Measurements from ENCODE around the gene ANKDD1B. TPM values are rescaled to one million over a fixed set of nuclear protein-coding genes. Genes with fewer than 3 reads are reported as not detected.
A peak's percentile ranks its signal among the peaks of the same experiment; 100 is the strongest.

Gene ANKDD1B
- total RNA-seq, 4 donors from 2014 or later: 3.2 to 5.0 TPM; not detected in 2

DNA sequence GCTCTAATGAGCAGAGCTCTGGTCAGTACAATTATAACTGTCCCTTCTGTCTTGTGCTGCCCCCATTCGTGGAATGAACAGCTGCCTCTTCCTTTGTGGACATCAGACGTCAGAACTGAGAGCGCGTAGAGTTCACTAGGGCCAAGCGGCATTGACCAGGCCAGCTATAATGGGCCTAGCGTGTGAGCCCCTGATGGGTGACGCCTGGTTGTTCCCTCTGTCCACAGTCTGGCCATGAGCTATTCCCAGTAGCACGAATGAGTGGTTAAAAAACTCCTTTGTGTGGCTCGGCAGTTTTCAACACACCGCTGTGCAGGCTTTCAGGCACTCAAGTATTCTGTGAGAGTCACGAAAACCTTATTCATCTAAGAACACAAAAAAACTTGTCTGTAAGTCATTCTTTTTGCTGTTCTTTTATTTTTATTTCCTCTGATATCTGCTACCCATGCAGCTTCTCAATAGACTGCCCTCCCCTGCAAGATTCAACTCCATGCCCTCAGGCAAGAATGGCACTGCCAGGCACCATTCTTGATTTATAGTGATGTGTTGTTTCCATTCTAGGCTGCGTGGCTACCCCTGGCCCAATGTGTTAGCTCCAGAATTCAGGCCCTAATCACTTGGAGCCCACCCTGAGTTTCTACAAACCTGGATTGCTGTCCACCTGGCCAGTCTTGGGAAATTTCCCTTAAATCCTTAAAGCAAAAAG is 52.5 kb downstream of the ANKDD1B start:
- no peaks in the 10 kb centered on the region for H3K27me3 ChIP-seq
- H3K36me3 ChIP-seq: no peaks in the 10 kb centered on the region
- no peak overlapping the region for H3K4me3 ChIP-seq
- no peak for DNase-seq
- no peak for TF ChIP-seq POLR2A (IDR thresholded peaks at IDR 0.05)
- H3K27ac ChIP-seq: no peak overlapping the region
- H3K9me3 ChIP-seq: no peaks in the 10 kb centered on the region
- peaks cover 0 to 6% (median 0%) of the 10 kb centered on the region in 4 donors for H3K4me1 ChIP-seq

DNA sequence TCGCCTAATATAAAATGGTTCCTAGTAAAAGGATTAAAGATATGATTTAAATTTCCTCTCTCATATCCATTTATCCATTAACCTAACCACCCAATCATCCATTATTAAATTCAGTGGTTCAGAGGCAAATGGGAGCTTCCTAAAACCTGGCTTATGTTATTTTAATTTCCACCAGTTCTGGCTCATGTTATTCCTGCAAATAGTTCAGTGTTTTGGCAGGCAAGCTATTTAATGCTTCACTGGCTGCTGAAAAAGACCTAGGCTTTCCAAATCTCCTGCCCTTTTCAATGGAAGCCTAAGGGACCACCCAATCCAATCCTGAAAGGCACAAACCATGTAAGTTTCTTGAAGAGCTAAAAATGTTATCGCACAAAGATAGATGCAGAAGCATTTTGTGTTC is 53.7 kb downstream of the ANKDD1B start:
- DNase-seq: no peak
- H3K27me3 ChIP-seq: no peaks in the 10 kb centered on the region
- no peaks in the 10 kb centered on the region for H3K9me3 ChIP-seq
- H3K4me3 ChIP-seq: no peak overlapping the region
- H3K4me1 ChIP-seq: peaks cover 0 to 14% (median 0%) of the 10 kb centered on the region in 4 donors
- H3K36me3 ChIP-seq: no peaks in the 10 kb centered on the region
- H3K27ac ChIP-seq: no peak overlapping the region
- TF ChIP-seq, protein P1, sequence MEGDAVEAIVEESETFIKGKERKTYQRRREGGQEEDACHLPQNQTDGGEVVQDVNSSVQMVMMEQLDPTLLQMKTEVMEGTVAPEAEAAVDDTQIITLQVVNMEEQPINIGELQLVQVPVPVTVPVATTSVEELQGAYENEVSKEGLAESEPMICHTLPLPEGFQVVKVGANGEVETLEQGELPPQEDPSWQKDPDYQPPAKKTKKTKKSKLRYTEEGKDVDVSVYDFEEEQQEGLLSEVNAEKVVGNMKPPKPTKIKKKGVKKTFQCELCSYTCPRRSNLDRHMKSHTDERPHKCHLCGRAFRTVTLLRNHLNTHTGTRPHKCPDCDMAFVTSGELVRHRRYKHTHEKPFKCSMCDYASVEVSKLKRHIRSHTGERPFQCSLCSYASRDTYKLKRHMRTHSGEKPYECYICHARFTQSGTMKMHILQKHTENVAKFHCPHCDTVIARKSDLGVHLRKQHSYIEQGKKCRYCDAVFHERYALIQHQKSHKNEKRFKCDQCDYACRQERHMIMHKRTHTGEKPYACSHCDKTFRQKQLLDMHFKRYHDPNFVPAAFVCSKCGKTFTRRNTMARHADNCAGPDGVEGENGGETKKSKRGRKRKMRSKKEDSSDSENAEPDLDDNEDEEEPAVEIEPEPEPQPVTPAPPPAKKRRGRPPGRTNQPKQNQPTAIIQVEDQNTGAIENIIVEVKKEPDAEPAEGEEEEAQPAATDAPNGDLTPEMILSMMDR (IDR thresholded peaks at IDR 0.05): no peak
- TF ChIP-seq POLR2A (IDR thresholded peaks at IDR 0.05): no peak

DNA sequence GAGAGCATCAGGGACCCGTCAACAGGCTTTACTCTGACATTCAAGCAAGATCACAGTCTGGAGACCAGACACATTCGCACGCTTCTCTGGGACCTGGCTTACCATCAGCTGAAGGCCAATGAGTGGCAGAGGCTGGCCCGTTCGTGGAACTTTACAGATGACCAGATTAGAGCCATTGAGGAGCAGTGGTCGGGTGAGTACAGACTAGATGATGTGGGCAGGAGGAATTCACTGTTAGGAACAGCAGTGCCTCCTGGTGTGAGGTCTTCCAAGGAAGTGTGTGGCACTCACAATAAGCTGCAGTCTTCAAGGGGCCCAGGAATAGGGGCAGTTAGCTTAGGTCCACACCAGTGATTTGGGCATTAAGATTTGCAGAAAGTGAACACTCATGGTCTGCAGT is 55.5 kb downstream of the ANKDD1B start:
- Histone ChIP-seq H3K36me3 (no peaks in the 10 kb centered on the region), H3K9me3 (no peaks in the 10 kb centered on the region), H3K27ac (no peak overlapping the region), H3K4me3 (no peak overlapping the region), H3K27me3 (no peaks in the 10 kb centered on the region), H3K4me1 (peaks cover 0 to 14% (median 0%) of the 10 kb centered on the region in 4 donors)
- TF ChIP-seq POLR2A (IDR thresholded peaks at IDR 0.05): no peak
- TF ChIP-seq, protein P1 (IDR thresholded peaks at IDR 0.05): no peak
- DNase-seq: no peak

DNA sequence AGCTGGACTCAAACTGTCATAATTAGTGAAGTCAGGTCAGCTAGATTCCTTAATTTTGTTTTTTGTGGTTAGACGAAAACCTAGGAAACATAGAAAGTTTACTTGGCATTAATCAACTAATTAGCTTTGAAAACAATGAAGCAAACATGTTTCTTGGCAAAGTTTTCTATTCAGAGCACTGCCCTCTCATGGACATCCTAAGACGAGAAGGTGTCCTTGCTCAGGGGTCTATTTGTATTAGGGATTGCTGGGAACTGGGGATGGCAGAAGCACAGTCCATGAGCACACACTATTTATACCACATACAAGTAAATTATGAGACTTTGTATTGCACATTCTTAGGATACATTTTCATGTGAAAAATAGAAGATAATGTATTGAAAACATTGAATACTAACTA is 56.3 kb downstream of the ANKDD1B start:
- no peak for TF ChIP-seq POLR2A (IDR thresholded peaks at IDR 0.05)
- DNase-seq: no peak
- Histone ChIP-seq H3K27ac (no peak overlapping the region), H3K4me1 (peaks cover 0 to 14% (median 0%) of the 10 kb centered on the region in 4 donors), H3K27me3 (no peaks in the 10 kb centered on the region), H3K4me3 (no peak overlapping the region), H3K9me3 (no peaks in the 10 kb centered on the region), H3K36me3 (no peaks in the 10 kb centered on the region)

DNA sequence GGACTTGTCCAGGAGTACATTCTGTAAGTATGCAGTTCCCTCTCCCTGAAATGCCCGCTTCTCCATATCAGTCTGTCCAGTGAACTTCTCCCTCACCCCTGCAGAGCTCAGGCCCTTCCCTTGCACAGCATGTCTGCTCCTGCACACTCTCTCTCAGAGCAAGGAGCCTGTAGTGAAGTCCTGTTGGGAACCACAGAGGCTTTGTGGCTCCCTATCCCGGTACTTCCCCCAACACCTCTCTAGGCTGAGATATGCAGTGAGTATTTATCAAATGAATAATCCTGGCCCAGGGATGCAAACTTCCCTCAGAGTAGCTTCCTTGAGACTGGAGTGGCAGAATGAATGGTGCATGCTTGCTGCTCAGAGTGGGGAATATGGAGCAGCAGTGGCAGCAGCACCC is 57.2 kb downstream of the ANKDD1B start:
- no peak for DNase-seq
- Histone ChIP-seq H3K9me3 (no peaks in the 10 kb centered on the region), H3K27me3 (no peaks in the 10 kb centered on the region), H3K4me1 (peaks cover 0 to 14% (median 0%) of the 10 kb centered on the region in 4 donors), H3K4me3 (peak overlapping the region in 1 of 4 donors; percentile 16), H3K36me3 (no peaks in the 10 kb centered on the region), H3K27ac (peak overlapping the region in 2 of 4 donors; percentile 50 to 54)
- TF ChIP-seq, protein P1 (IDR thresholded peaks at IDR 0.05): no peak
- TF ChIP-seq POLR2A (IDR thresholded peaks at IDR 0.05): no peak

DNA sequence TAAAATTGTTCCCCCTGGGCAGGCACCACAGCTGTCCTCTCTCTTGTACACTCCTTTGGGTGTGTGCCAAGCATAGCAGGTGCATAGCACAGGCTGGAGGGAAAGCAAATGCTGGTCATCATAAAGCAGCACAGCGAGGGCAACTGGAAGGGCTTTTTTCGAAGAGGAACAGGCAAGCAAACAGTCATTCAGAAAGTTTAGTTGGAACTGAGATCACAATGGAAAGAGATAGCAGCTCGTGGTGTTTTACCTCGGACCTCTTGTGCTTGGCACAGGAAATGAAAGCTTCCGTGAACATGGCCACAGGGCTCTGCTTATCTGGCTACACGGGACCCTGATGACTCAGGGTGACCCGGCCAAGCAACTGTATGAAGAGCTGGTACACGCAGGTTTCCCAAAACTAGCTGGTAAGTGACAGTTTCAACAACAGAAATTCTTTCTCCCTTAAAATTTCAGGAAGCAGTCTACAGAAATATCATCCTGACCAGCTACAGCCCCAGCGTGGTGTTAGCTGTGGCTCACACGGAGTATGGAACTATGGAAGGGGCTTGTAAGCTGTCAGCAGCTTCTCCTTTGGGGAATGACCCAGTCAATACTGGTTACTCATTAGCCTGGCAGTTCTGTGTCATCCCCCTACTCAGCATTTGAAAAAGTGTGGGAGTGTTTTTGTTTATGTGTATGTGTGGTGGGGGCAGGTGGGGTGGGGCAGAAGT is 57.9 kb downstream of the ANKDD1B start:
- H3K27ac ChIP-seq: peak overlapping the region in 2 of 4 donors; percentile 50 to 54
- DNase-seq: peak in 2 of 3 donors; percentile 58 to 73
- no peaks in the 10 kb centered on the region for H3K9me3 ChIP-seq
- H3K36me3 ChIP-seq: peaks cover 0 to under 1% (median 0%) of the 10 kb centered on the region in 3 donors
- peaks cover 0 to 14% (median 0%) of the 10 kb centered on the region in 4 donors for H3K4me1 ChIP-seq
- peak overlapping the region; percentile 12 to 47 (median 16) for H3K4me3 ChIP-seq
- TF ChIP-seq, protein P1 (IDR thresholded peaks at IDR 0.05): no peak
- no peak for TF ChIP-seq POLR2A (IDR thresholded peaks at IDR 0.05)
- no peaks in the 10 kb centered on the region for H3K27me3 ChIP-seq
